ENCODE data around the gene CCNK. TPM values are rescaled to one million over a fixed set of nuclear protein-coding genes. Genes with fewer than 3 reads are reported as not detected.
A peak's percentile ranks its signal among the peaks of the same experiment; 100 is the strongest.

Gene CCNK
- total RNA-seq, 1 experiment from 2014 or later: 80.1 TPM

DNA sequence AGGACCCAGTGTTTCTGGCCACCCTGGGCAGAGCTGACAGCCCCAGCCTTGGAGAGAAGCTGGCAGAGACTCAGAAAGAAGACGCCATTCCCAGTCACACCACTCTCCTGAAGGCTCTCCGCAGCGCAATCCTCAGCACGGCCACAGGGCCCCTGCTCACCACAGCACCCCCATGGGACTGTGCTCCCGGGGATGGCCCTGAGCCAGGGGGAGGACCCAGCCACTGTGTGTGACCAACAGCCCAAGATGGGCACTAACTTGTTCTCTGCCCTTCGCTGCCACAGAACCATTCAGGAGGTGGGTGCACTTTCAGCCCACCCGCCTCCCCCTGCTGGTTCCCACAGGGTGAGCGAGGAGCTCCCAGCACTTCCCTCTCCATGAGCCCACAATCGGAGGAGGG is 57.1 kb downstream of the CCNK start:
- Mint-ChIP-seq H3K9me3 (no peaks in the 10 kb centered on the region), H3K4me1 (peaks cover 34 to 58% of the 10 kb centered on the region in 2 experiments), H3K27ac (peak overlapping the region in 1 of 3 experiments; percentile 44; a peak in 1 of 7 replicates), H3K36me3 (ENCODE audit: insufficient read depth in 1 of 3, low read depth in 3 of 3) (no peaks in the 10 kb centered on the region), H3K4me3 (no peak overlapping the region), H3K27me3 (ENCODE audit: low read depth) (no peaks in the 10 kb centered on the region; the same call in 1 of the 2 replicates)
- Histone ChIP-seq H3K4me1 (ENCODE audit: insufficient read depth, low read length) (no peaks in the 10 kb centered on the region; the same call in 1 of the 2 replicates), H3K79me2 (ENCODE audit: insufficient read depth, low read length) (no peaks in the 10 kb centered on the region; the same call in 1 of the 2 replicates), H3K9me3 (ENCODE audit: control insufficient read depth, low read depth, low read length) (no peaks in the 10 kb centered on the region), H3K9ac (ENCODE audit: extremely low read depth, insufficient read length, low read length) (no peak overlapping the region), H4K20me1 (ENCODE audit: control insufficient read depth, insufficient read depth, insufficient read length) (peaks cover 4% of the 10 kb centered on the region), H4K91ac (ENCODE audit: insufficient read length, low read depth, low read length) (no peak overlapping the region), H2BK120ac (ENCODE audit: low read depth, low read length, poor library complexity, severe bottlenecking) (no peak overlapping the region), H3K79me1 (ENCODE audit: insufficient read depth, low read depth, low read length, poor library complexity, severe bottlenecking) (peaks cover 3% of the 10 kb centered on the region), H4K8ac (replicated peaks; ENCODE audit: insufficient read length, low read depth, low read length) (no peak overlapping the region), H3T11ph (ENCODE audit: low read length) (no peak overlapping the region), H2BK20ac (ENCODE audit: low read depth, low read length, poor library complexity, severe bottlenecking) (no peak overlapping the region), H3K23me2 (ENCODE audit: insufficient read length, low read depth, low read length, poor library complexity, severe bottlenecking) (no peaks in the 10 kb centered on the region), H2AFZ (ENCODE audit: low read length) (no peak overlapping the region), H2BK5ac (ENCODE audit: insufficient read length, low read length) (no peak overlapping the region), H3K27me3 (ENCODE audit: insufficient read depth, low read length) (no peaks in the 10 kb centered on the region), H2BK12ac (ENCODE audit: insufficient read length, low read depth, low read length) (no peak overlapping the region), H3K56ac (ENCODE audit: insufficient read length, low read depth, low read length) (no peak overlapping the region), H2BK15ac (ENCODE audit: low read depth, low read length) (no peak overlapping the region), H3K4ac (ENCODE audit: low read depth, low read length) (no peak overlapping the region), H4K5ac (ENCODE audit: insufficient read length, low read depth, low read length) (no peak overlapping the region), H2AK5ac (ENCODE audit: insufficient read length, low read length) (no peak overlapping the region), H3K23ac (ENCODE audit: insufficient read length, low read depth, low read length) (no peak overlapping the region), H3K18ac (ENCODE audit: insufficient read length, low read depth, low read length) (no peak overlapping the region), H3K14ac (ENCODE audit: insufficient read depth, low read length) (no peak overlapping the region; the same call in 1 of the 2 replicates), H3K27ac (ENCODE audit: insufficient read length, low read depth, low read length) (no peak overlapping the region), H3K4me2 (ENCODE audit: insufficient read depth, insufficient read length, low read length) (no peak overlapping the region)
- TF ChIP-seq, protein P1, sequence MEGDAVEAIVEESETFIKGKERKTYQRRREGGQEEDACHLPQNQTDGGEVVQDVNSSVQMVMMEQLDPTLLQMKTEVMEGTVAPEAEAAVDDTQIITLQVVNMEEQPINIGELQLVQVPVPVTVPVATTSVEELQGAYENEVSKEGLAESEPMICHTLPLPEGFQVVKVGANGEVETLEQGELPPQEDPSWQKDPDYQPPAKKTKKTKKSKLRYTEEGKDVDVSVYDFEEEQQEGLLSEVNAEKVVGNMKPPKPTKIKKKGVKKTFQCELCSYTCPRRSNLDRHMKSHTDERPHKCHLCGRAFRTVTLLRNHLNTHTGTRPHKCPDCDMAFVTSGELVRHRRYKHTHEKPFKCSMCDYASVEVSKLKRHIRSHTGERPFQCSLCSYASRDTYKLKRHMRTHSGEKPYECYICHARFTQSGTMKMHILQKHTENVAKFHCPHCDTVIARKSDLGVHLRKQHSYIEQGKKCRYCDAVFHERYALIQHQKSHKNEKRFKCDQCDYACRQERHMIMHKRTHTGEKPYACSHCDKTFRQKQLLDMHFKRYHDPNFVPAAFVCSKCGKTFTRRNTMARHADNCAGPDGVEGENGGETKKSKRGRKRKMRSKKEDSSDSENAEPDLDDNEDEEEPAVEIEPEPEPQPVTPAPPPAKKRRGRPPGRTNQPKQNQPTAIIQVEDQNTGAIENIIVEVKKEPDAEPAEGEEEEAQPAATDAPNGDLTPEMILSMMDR (conservative IDR thresholded peaks at IDR 0.05): peak; percentile 51; the same call in 2 of the 3 replicates
- no CpG with 5 or more reads among the region's 9 CpGs for WGBS (ENCODE audit: extremely low coverage, insufficient read length, low lambda C conversion rate)
- DNase-seq: no peak
